H9 (cell line): ENCODE measurements around the gene TMEM222. TPM values are rescaled to one million over a fixed set of nuclear protein-coding genes. Genes with fewer than 3 reads are reported as not detected.

Experiments used
- DNase-seq: peaks from one replicate; pipeline ENCODE4 v3.0.0-alpha.2; 2017
- H2AFZ ChIP-seq: one replicate; pipeline ENCODE4 v1.6.1; 2013; ENCODE audit warnings: mild to moderate bottlenecking, low read length, control low read depth, moderate library complexity
- H2AK5ac ChIP-seq: 2 replicates; pipeline ENCODE4 v1.6.1; 2013; ENCODE audit warnings: low read length, control low read depth, mixed read lengths; ENCODE audit not compliant: insufficient read length
- H2BK120ac ChIP-seq: one replicate; pipeline ENCODE4 v1.6.1; 2013; ENCODE audit warnings: low read depth, mild to moderate bottlenecking, low read length, control low read depth, inconsistent platforms; ENCODE audit not compliant: poor library complexity, severe bottlenecking
- H2BK12ac ChIP-seq: 2 replicates; pipeline ENCODE4 v1.6.1; 2013; ENCODE audit warnings: low read length, control low read depth, mixed read lengths, low read depth; ENCODE audit not compliant: insufficient read length
- H2BK15ac ChIP-seq: 2 replicates; pipeline ENCODE4 v1.6.1; 2013; ENCODE audit warnings: low read depth, low read length, control low read depth
- H2BK20ac ChIP-seq: one replicate; pipeline ENCODE4 v1.6.1; 2013; ENCODE audit warnings: low read depth, mild to moderate bottlenecking, low read length, control low read depth, inconsistent platforms; ENCODE audit not compliant: poor library complexity, severe bottlenecking
- H2BK5ac ChIP-seq: 2 replicates; pipeline ENCODE4 v1.6.1; 2013; ENCODE audit warnings: low read length, control low read depth, mixed read lengths; ENCODE audit not compliant: insufficient read length
- H3K14ac ChIP-seq: 2 replicates; pipeline ENCODE4 v1.6.1; 2013; ENCODE audit warnings: low read length, control low read depth; ENCODE audit not compliant: insufficient read depth
- H3K18ac ChIP-seq: 2 replicates; pipeline ENCODE4 v1.6.1; 2013; ENCODE audit warnings: low read depth, mild to moderate bottlenecking, mixed read lengths, low read length, control low read depth; ENCODE audit not compliant: insufficient read length
- H3K23ac ChIP-seq: 2 replicates; pipeline ENCODE4 v1.6.1; 2013; ENCODE audit warnings: low read length, control low read depth, mixed read lengths, low read depth; ENCODE audit not compliant: insufficient read length
- H3K23me2 ChIP-seq: 2 replicates; pipeline ENCODE4 v1.6.1; 2013; ENCODE audit warnings: low read depth, mild to moderate bottlenecking, mixed read lengths, low read length, control low read depth; ENCODE audit not compliant: insufficient read length, poor library complexity, severe bottlenecking
- H3K27ac ChIP-seq: 2 replicates; pipeline ENCODE4 v1.5.1; 2013; ENCODE audit warnings: low read length, control low read depth, mixed read lengths, low read depth; ENCODE audit not compliant: insufficient read length
- H3K27me3 ChIP-seq: 2 replicates; pipeline ENCODE4 v1.6.1; 2013; ENCODE audit warnings: low read length, control low read depth, inconsistent platforms; ENCODE audit not compliant: insufficient read depth
- H3K4ac ChIP-seq: 2 replicates; pipeline ENCODE4 v1.6.1; 2013; ENCODE audit warnings: low read depth, mild to moderate bottlenecking, control low read depth, inconsistent platforms, low read length, moderate library complexity
- H3K4me1 ChIP-seq: 2 replicates; pipeline ENCODE4 v1.6.1; 2013; ENCODE audit warnings: low read length, control low read depth, inconsistent platforms; ENCODE audit not compliant: insufficient read depth
- H3K4me2 ChIP-seq: 2 replicates; pipeline ENCODE4 v1.6.1; 2013; ENCODE audit warnings: low read length, control low read depth, mixed read lengths; ENCODE audit not compliant: insufficient read length, insufficient read depth
- H3K56ac ChIP-seq: 2 replicates; pipeline ENCODE4 v1.6.1; 2013; ENCODE audit warnings: low read depth, mild to moderate bottlenecking, mixed read lengths, low read length, control low read depth; ENCODE audit not compliant: insufficient read length
- H3K79me1 ChIP-seq: 2 replicates; pipeline ENCODE4 v1.6.1; 2013; ENCODE audit warnings: low read depth, mild to moderate bottlenecking, moderate library complexity, low read length, control low read depth, inconsistent platforms; ENCODE audit not compliant: insufficient read depth, poor library complexity, severe bottlenecking
- H3K79me2 ChIP-seq: 2 replicates; pipeline ENCODE4 v1.6.1; 2013; ENCODE audit warnings: low read length, control low read depth, inconsistent platforms; ENCODE audit not compliant: insufficient read depth
- H3K9ac ChIP-seq: 2 replicates; pipeline ENCODE4 v1.6.1; 2013; ENCODE audit warnings: low read length, control low read depth, mixed read lengths; ENCODE audit not compliant: insufficient read length; ENCODE audit errors: extremely low read depth
- H3K9me3 ChIP-seq: one replicate; pipeline ENCODE4 v1.6.1; 2013; ENCODE audit warnings: low read depth, low read length, inconsistent platforms; ENCODE audit not compliant: control insufficient read depth
- H3T11ph ChIP-seq: one replicate; pipeline ENCODE4 v1.6.1; 2013; ENCODE audit warnings: mild to moderate bottlenecking, low read length, control low read depth, inconsistent platforms
- H4K20me1 ChIP-seq: one replicate; pipeline ENCODE4 v1.6.1; 2013; ENCODE audit not compliant: control insufficient read depth, insufficient read length, insufficient read depth
- H4K5ac ChIP-seq: 2 replicates; pipeline ENCODE4 v1.6.1; 2013; ENCODE audit warnings: low read depth, mild to moderate bottlenecking, mixed read lengths, low read length, control low read depth; ENCODE audit not compliant: insufficient read length
- H4K8ac ChIP-seq: replicated peaks from 2 replicates; pipeline ENCODE4 v1.6.1; 2013; ENCODE audit warnings: low read length, control low read depth, mixed read lengths, low read depth; ENCODE audit not compliant: insufficient read length
- H4K91ac ChIP-seq: 2 replicates; pipeline ENCODE4 v1.6.1; 2013; ENCODE audit warnings: low read depth, mild to moderate bottlenecking, moderate library complexity, mixed read lengths, low read length, control low read depth; ENCODE audit not compliant: insufficient read length
- H3K27ac Mint-ChIP-seq, 3 experiments: 2 replicates in 2 of 3; 3 replicates in 1 of 3; pipeline ENCODE4 v1.8.0; 2020 to 2021; ENCODE audit warnings: mixed read lengths in 3 of 3, mild to moderate bottlenecking in 1 of 3, moderate library complexity in 1 of 3
- H3K27me3 Mint-ChIP-seq: 2 replicates; pipeline ENCODE4 v1.8.0; 2021; ENCODE audit warnings: low read depth, mild to moderate bottlenecking, moderate library complexity, mixed read lengths
- H3K36me3 Mint-ChIP-seq, 3 experiments: 2 replicates in 2 of 3; 3 replicates in 1 of 3; pipeline ENCODE4 v1.8.0; 2020 to 2021; ENCODE audit warnings: low read depth in 3 of 3, mixed read lengths in 3 of 3; ENCODE audit not compliant: insufficient read depth in 1 of 3
- H3K4me1 Mint-ChIP-seq, 2 experiments: 2 replicates each; pipeline ENCODE4 v1.8.0; 2020; ENCODE audit warnings: mixed read lengths in 2 of 2
- H3K4me3 Mint-ChIP-seq, 2 experiments: 2 replicates in 1 of 2; 3 replicates in 1 of 2; pipeline ENCODE4 v1.8.0; 2020 to 2021; ENCODE audit warnings: mild to moderate bottlenecking in 2 of 2, mixed read lengths in 2 of 2, moderate library complexity in 1 of 2
- H3K9me3 Mint-ChIP-seq, 2 experiments: 2 replicates in 1 of 2; 3 replicates in 1 of 2; pipeline ENCODE4 v1.8.0; 2020; ENCODE audit warnings: mild to moderate bottlenecking in 2 of 2, mixed read lengths in 2 of 2, moderate library complexity in 1 of 2
- CTCF ChIP-seq: fragments of 200-600 bp; sonication (generic); conservative IDR thresholded peaks from 3 replicates; pipeline ENCODE4 v1.8.0; 2021; ENCODE audit warnings: antibody characterized with exemption, mild to moderate bottlenecking
- WGBS: extraction: QIAGEN DNeasy Blood & Tissue Kit; methylation state at CpG from one replicate; pipeline ENCODE4 v1.1.7; 2013; ENCODE audit warnings: missing lambda C conversion rate, low lambda C conversion rate, mixed read lengths; ENCODE audit not compliant: insufficient read length; ENCODE audit errors: extremely low coverage; 5-methylcytosine and 5-hydroxymethylcytosine counted together
- total RNA-seq: library from RNA; stranded (reverse); gene quantifications from 2 replicates; pipeline ENCODE4 v1.2.1, GENCODE V29; 2021

Gene TMEM222
- total RNA-seq, 1 experiment from 2014 or later = 36.8 TPM

GRCh38 chr1:27301582-27302199 lies 20.3 kb upstream of the TMEM222 start:
- Histone ChIP-seq H2BK20ac (no peak overlapping the region), H4K5ac (no peak overlapping the region), H4K20me1 (peaks cover 2% of the 10 kb centered on the region), H2BK15ac (no peak overlapping the region), H3K79me1 (no peaks in the 10 kb centered on the region), H3K79me2 (no peaks in the 10 kb centered on the region), H3K4me1 (peaks cover 11% of the 10 kb centered on the region; the same call in 1 of the 2 replicates), H2BK12ac (no peak overlapping the region), H3T11ph (no peak overlapping the region), H4K8ac (no peak overlapping the region), H3K9me3 (no peaks in the 10 kb centered on the region), H3K56ac (no peak overlapping the region), H3K9ac (no peak overlapping the region), H3K18ac (no peak overlapping the region), H3K14ac (no peak overlapping the region; the same call in 1 of the 2 replicates), H2AFZ (no peak overlapping the region), H3K4me2 (no peak overlapping the region), H3K23me2 (no peaks in the 10 kb centered on the region), H2AK5ac (no peak overlapping the region), H3K23ac (no peak overlapping the region), H4K91ac (no peak overlapping the region), H2BK5ac (no peak overlapping the region), H3K27ac (no peak overlapping the region), H3K27me3 (no peaks in the 10 kb centered on the region), H2BK120ac (no peak overlapping the region), H3K4ac (no peak overlapping the region)
- Mint-ChIP-seq H3K4me3 (peak overlapping the region in 1 of 2 experiments; percentile 10; a peak in 2 of 5 replicates), H3K4me1 (peaks cover 33 to 43% of the 10 kb centered on the region in 2 experiments), H3K9me3 (no peaks in the 10 kb centered on the region), H3K27me3 (no peaks in the 10 kb centered on the region), H3K27ac (peak overlapping the region in 2 of 3 experiments; percentile 23 to 51; a peak in 4 of 7 replicates), H3K36me3 (peaks cover 0 to 12% (median 4%) of the 10 kb centered on the region in 3 experiments; a peak in 4 of 7 replicates)
- WGBS = no CpG with 5 or more reads among the region's 10 CpGs
- TF ChIP-seq CTCF = no peak
- DNase-seq = peak; percentile 57
